D341Med (cell line): Measurements from ENCODE around the gene ELOVL5.
"Not testable (repeated sequence)": the region's sequence is repeated elsewhere in the genome, so short reads cannot be mapped to it uniquely, and the experiment has no call there.

Source experiments
- DNase-seq: peaks from one replicate; pipeline ENCODE4 v3.0.0; 2012; ENCODE audit warnings: low spot score

The ELOVL5 gene

GRCh38 chr6:53305506-53306005 lies 43.2 kb downstream of the ELOVL5 start:
- not testable (repeated sequence) for DNase-seq

- not testable (repeated sequence) for DNase-seq
Measured at GRCh38 chr6:53304953-53305352, 43.8 kb downstream of the ELOVL5 start.

GRCh38 chr6:53302678-53303360 lies 45.9 kb downstream of the ELOVL5 start:
- DNase-seq, result no peak

- no peak for DNase-seq
Measured at GRCh38 chr6:53301801-53302537, 46.8 kb downstream of the ELOVL5 start.

- DNase-seq, result no peak
Measured at GRCh38 chr6:53300656-53301551, 47.8 kb downstream of the ELOVL5 start.

- no peak for DNase-seq
Measured at GRCh38 chr6:53299331-53300005, 49.3 kb downstream of the ELOVL5 start.

GRCh38 chr6:53297004-53297403 lies 51.7 kb downstream of the ELOVL5 start:
- no peak for DNase-seq

GRCh38 chr6:53295176-53295575 lies 53.6 kb downstream of the ELOVL5 start:
- DNase-seq, result no peak

- no peak for DNase-seq
Measured at GRCh38 chr6:53294611-53295010, 54.1 kb downstream of the ELOVL5 start.

- peak; percentile 57 for DNase-seq
Measured at GRCh38 chr6:53294095-53294494, 54.7 kb downstream of the ELOVL5 start.

GRCh38 chr6:53293691-53294090 lies 55.1 kb downstream of the ELOVL5 start:
- no peak for DNase-seq

GRCh38 chr6:53290537-53291510 lies 57.9 kb downstream of the ELOVL5 start:
- no peak for DNase-seq

- no peak for DNase-seq
Measured at GRCh38 chr6:53287336-53288225, 61.2 kb downstream of the ELOVL5 start.

- no peak for DNase-seq
Measured at GRCh38 chr6:53284901-53285300, 63.8 kb downstream of the ELOVL5 start.

GRCh38 chr6:53282741-53283140 lies 66.0 kb downstream of the ELOVL5 start:
- no peak for DNase-seq

GRCh38 chr6:53282234-53282633 lies 66.5 kb downstream of the ELOVL5 start:
- DNase-seq, result no peak

- DNase-seq, result no peak
Measured at GRCh38 chr6:53281518-53282215, 67.1 kb downstream of the ELOVL5 start.

- DNase-seq, result no peak
Measured at GRCh38 chr6:53280207-53280606, 68.5 kb downstream of the ELOVL5 start.

GRCh38 chr6:53279293-53279692 lies 69.5 kb downstream of the ELOVL5 start:
- no peak for DNase-seq
